GM21526 (cell line): ENCODE results near the gene BCL2L11.
A peak's percentile ranks its signal among the peaks of the same experiment; 100 is the strongest.
"Not testable (repeated sequence)": the region's sequence is repeated elsewhere in the genome, so short reads cannot be mapped to it uniquely, and the experiment has no call there.

Source experiments
- ATAC-seq: cut with Tn5 transposase; IDR thresholded peaks from one replicate; pipeline ENCODE4 v1.9.1; 2021; ENCODE audit warnings: moderate library complexity; ENCODE audit not compliant: unreplicated experiment, low FRiP score

The BCL2L11 gene, protein sequence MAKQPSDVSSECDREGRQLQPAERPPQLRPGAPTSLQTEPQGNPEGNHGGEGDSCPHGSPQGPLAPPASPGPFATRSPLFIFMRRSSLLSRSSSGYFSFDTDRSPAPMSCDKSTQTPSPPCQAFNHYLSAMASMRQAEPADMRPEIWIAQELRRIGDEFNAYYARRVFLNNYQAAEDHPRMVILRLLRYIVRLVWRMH

DNA sequence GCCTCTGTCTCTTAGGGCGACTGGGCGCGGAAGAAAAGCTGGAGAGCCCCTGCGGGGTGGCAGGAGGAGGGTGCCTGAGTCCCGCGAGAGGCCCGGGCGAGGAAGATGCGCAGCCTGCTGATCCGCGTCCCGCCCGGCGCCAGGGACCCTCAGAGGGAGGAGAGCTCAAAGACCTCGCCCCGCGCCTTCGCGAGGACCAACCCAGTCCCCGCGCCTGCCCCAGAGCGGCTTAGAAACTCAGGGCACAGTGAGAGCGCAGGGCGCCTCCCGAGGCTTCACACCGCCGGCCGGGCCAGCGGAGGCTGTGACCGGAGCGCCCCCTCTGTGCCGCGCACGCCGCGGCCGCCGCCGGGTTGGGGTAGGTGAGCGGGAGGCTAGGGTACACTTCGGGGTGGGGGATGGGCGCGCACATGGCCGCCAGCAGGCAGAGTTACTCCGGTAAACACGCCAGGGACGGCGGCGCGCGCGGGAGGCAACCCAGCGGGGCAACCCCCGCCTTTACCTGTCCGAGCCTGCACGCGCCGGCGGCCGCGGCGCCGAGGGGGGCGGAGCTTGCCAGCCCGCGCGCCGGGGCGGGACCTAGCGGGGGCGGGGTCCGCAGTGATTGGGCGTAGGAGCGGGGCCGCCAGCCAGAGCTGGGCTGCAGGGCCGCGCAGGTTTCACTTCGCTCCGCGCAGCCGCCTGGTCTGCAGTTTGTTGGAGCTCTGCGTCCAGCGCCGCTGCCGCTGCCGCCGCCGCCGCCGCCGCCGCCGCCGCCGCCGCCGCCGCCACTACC is at the start of gene BCL2L11:
BCL2L11 (plus strand) TSS at position 662 of the 775 bp plus-strand sequence. CDS start 2,832 bp downstream, outside the sequence.
- ATAC-seq = peak; percentile 50

DNA sequence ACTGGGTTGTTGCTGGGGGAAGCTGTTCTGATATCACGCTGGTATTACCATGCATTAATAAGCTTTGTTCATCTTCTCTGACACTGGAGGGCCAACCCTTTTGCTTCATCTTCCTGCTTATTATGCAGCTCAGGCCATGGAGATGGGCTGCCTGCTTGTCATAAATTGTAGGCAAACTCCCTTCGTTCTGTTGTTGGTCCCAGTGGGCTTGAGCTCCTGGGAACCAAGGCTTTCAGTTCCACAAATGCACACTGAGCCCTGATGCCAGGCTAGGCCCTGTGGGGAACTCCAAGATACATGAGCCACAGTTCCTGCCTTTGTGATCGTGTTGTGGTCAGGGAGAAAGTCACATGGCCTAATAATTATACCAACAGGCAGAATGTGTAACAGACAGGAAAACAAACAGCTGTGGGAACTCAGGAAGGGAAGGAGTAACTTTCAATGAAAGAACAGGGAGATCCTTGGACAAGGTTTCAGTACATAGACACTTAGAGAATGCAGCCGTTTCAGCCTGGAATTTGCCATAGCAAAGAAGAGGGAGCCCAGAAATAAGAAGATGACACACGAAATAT is 49.0 kb upstream of the BCL2L11 start:
- no peak for ATAC-seq

DNA sequence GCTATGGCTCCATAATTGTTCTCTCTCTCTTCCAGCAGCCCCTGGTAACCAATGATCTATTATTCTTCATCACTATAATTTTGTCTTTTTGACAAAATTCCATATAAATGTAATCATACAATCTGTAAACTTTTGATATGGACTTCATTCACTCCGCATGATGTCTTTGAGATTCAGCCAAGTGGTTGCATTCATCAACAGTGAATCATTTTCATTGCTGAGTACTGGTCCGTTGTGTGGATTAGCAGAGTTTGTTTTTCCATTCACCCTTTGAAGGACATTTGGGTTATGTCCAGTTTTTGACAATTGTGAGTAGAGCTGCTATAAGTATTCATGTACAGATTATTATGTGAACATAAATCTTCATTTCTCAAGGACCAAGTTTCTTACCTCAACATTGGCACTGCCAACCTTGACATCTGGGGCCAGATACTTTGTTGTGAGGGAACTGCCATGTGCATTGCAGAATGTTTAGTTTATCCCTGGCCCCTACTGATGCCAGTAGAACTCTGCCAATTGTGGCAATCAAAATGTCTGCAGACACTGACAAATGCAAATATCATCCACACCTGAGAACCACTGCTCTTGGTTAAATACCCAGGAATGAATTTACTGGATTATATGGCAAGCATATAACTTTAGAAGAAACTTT is 48.4 kb upstream of the BCL2L11 start:
- ATAC-seq = no peak

DNA sequence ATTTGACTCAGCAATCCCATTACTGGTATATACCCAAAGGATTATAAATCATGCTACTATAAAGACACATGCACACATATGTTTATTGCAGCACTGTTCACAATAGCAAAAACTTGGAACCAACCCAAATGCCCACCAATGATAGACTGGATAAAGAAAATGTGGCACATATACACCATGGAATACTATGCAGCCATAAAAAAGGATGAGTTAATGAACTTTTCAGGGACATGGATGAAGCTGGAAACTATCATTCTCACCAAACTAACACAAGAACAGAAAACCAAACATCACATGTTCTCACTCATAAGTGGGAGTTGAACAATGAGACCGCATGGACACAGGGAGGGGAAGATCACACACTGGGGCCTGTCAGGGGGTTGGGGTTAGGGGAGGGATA is 38.1 kb upstream of the BCL2L11 start:
- ATAC-seq = not testable (repeated sequence)

DNA sequence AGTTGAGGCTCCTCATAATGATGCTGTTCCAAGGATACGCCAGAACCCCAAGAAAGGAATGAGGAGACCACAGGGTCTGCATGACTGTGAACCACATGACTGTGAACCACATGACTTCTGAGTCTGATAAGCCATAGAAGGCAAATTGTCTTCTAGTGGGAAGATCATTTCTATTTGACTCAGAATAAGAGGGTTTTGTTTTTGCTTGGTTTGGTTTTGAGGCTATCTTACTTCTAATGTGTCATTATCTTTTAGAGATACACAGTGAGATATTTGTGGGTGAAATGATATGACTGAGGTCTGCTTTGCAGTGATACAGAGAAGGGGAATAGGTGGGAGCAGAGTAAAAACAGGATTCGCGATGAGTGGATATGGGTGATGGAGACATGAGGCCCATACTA is 28.9 kb upstream of the BCL2L11 start:
- no peak for ATAC-seq

DNA sequence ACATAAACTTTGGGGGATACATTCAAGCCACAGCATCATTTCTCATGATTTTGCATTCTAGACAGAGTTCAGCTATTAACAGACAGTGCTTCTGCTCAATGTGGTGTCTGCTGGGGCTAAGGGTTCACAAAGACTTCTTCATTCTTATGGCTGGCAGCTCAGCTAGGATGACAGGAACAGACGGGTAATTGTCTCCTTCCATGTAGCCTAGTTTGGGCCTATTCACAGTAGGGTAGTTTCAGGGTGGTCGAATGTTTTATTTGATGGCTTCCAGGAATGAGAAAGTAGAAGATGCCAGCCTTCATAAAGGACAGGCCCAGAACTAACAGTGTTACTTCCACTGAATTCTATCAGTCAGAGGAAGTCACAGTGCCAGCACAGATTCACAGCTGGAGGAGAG is 26.0 kb upstream of the BCL2L11 start:
- no peak for ATAC-seq

DNA sequence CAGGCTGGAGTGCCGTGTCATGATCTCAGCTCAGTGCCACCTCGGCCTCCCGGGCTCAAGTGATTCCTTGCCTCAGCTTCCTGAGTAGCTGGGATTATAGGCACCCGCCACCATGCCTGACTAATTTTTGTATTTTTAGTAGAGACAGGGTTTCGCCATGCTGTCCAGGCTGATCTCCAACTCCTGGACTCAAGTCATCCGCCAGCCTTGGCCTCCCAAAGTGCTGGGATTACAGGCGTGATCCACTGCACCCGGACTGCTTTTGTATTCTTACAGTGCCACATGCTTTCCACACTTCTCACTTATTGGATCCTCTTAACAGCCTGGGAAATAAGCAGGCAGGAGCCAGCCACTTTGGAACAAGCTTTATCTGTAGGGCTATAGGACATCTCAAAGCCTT is 25.3 kb upstream of the BCL2L11 start:
- no peak for ATAC-seq

DNA sequence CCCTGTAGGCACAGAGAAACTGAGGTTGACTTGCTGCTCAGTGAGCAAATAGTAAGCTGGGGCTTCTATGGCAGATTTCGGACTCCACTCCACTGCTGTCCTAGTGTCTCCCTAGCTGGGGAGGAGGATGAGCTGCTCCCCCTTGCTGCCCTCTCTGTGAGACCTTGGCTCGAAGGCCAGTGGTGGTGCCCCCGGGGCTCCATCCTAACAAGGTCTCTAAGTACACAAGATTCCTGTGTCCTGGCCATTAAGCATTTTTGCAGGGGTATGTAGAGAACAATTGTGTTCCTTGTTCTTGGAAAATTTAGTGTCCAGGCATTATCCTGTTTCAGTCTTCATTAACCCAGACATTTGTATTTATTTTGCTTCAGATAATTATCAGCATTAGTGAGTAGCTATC is 21.3 kb upstream of the BCL2L11 start:
- no peak for ATAC-seq

DNA sequence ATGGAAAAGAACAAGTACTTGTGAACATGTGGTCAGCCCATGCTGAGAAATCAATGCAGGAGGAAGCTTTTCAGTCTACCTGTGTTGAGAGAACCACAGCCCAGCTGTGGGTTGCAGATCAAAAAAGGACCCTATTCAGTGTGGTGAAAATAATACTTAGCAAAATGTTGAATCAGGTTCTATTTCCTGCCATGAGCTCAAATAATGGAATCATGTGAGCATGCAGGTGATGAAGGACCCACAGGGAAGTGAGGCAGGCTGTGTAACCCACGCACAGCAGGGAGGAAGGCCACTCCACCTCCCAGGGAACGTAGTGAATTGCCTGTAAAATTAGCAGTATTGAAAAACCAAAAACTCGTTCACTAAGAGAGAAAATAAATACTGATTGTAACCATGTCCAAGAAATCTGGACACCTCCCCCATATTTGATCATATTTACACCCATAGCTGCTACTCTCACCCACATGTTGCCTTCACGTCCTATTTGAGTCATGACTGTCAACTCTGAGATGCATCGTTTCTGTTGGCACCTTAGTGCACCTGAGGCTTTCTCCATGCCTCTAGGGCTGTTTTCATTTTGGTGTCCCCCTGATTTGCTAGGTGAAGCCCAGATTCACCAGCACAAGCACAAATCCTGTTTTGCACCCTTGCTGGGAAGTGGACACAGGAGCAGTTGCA is 20.5 kb upstream of the BCL2L11 start:
- peak; percentile 20 for ATAC-seq

DNA sequence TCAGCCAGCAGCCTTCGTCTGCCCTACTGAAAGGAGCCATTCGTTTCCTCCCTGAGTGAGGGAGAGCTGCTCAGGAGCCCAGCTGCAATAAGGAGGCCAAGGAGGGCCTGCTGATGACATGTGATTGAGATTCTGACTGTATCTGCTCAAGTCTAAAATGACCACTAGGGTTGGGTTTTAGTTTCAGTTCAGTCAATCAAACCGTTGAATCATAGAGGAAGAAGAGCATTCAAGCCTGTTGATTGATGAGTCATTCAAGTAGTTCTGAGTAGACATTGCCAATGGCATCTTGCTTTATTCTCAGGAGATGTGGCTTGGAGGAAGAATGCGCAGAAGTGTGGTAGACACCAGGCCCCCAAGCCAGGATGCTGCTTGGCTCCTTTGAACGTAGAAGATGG is 19.9 kb upstream of the BCL2L11 start:
- peak; percentile 75 for ATAC-seq

DNA sequence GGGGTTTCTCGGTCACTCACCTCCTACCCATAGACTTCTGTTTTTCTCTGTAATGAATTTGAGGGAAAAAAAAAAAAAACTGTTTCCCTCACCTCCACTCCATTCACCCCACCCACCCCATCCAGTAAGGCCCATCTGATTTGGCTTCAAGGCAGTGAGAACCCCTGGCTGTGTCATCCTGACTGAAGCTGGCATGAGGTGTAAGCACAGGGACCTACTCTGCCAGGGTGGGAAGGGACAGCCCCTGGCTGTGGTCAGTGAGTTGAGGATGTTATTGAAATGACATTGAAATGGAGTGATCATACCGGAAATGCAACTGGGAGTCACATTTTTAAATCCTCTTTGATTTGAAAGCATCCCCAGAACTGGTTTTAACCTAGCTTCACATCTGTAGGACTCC is 19.1 kb upstream of the BCL2L11 start:
- ATAC-seq = no peak

DNA sequence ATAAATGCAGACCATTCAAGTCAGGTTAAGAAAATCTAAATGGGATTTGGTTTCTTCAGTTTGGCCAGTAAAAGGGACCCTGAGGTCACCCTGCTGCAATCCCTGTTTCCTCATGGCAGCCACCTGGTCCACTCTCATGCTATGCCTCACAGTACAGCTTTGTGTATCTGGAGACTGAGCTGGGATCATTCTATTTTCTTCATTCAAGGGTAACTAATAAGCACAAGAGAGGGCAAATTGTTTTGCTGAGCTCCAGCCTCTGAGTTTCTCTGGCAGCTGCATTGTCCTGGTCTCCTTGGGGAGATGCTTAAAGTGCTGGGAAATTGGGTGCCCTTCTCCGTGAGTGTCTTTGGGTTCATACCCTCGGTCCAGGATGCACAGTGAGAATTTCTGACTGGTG is 18.5 kb upstream of the BCL2L11 start:
- no peak for ATAC-seq

DNA sequence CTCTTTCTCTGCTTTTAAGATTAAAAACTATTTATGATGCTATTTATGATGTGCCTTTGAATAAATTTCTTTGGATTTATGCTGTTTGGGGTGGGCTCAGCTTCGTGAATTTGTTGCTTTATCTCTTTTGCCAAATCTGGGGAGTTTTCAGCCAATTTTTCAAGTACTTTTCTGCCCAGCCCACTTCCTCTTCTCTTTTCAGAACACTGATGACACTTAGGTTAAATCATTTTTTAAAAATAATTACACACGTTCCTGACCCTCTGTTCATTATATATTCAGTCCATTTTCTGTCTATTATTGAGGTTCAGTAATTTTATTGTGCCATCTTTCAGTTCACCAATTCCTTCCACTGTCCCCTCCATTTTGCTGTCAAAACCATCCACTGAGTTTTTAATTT is 14.8 kb upstream of the BCL2L11 start:
- no peak for ATAC-seq

DNA sequence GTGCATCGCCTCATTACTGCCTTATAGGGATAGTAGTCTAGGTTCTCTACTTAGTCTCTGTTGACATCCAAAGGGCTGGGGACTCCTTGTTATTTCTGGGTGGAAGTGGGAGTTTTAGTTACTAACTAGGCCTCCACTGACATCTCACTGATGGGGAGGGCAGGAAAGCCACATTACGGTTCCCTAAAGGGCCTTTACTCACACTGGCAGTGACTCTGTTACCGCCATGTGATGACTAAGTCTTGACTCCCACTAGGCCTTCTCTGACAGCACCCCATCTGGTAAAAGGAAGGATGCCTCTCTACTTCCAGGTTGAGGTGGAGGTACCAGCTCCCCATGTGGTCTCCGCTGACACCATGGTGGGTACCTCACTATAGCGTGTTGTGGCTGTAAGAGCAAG is 14.0 kb upstream of the BCL2L11 start:
- ATAC-seq = no peak

DNA sequence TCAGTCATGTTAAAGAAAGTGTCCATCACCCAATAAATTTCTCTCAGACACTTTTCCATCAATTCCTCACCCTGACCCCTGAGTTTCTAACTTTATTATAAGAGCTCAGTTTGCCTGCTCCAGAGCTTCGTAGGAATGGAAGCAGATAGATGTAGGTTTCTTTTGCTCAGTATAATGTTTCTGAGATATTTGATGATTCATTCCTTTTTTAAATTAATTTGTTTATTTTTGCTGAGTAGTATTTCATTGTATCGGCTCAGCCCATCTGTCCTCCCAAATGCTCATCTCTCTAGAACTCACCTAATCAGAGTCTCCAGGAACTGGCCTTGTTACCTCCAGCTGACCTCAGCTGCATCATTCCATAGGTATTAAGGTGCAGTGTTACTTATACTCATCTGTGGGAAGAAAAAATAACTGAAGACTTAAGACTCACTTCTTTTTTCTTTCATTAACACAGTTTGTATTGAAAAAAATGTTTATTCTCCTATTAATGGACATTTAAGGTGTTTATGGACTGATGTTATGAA is 11.9 kb upstream of the BCL2L11 start:
- ATAC-seq = no peak

DNA sequence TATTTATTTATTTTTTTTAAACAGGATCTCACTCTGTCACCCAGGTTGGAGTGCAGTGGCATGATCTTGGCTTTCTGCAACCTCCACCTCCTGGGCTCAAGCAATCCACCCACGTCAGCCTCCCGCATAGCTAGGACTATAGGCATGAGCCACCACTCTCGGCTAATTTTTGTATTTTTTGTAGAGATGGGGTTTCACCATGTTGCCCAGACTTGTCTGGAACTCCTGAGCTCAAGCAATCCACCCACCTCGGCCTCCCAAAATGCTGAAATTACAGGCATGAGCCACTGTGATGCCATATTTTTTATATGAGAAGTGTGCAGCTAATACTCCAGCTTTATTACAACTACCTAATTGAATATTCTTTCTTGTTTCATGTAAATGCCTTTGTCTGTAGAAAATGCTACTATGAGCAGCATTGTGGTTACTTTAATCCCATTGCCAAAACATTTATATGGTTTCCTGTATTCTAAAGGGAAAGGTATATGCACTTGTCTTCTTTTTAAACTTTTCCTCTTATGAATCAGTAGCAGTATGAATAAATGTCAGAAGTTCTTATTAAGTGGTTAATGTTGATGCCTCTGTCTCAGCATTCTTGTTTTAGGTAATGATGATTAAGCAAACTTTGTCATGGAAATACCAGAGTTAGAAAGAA is 9.5 kb upstream of the BCL2L11 start:
- ATAC-seq = no peak

DNA sequence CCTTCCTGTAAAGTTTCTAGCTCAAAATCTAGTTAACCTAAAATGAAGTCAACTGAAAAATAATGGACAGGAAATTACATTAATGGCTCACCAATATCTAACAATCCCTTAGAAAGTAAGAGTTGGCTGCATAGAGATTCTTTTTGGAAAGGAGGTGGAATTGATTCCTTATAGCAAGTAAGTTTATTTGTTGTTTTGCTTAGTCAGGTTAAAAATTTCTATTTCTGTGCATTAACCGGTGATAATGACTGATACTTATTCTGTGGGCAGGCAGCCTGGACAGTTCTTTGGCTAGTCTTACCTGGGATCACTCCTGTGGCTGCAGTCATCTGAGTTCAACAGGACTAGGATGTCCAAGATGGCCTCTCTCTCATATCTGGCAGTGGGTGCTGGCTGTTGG is 6.9 kb upstream of the BCL2L11 start:
- ATAC-seq = no peak

DNA sequence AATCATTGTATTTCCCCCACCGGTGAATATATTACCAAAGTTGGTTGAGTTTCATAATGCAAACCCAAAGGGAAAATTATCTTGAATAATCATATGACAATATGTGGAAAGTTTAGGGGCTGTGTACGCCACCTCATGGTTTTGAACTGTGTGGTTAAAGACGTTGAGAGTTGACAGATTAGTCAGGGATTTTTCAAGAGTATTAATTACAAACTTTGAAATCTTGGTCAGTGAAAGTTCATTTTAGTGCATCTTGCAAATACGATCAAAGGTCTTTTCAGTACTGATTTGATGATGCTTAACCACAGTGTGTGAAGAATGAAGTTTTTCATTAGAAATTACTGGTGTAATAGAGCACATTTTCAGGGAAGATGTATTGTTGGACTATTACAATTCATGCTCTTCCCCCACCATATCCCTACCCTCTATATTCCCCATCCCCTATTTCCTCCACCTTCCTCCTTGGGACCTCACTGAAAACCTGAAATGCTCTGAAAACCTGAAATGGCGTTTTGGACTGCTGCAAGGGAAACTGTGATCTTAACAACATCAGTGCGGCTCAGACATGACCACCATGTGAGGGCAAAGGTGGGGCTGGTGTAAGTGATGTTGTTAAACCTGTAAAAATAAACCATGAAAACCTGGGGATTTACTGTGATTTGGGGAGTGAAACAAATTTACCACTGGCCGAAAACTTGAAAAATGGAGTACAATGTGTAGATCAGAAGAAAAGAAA is 4.5 kb upstream of the BCL2L11 start:
- ATAC-seq = no peak

DNA sequence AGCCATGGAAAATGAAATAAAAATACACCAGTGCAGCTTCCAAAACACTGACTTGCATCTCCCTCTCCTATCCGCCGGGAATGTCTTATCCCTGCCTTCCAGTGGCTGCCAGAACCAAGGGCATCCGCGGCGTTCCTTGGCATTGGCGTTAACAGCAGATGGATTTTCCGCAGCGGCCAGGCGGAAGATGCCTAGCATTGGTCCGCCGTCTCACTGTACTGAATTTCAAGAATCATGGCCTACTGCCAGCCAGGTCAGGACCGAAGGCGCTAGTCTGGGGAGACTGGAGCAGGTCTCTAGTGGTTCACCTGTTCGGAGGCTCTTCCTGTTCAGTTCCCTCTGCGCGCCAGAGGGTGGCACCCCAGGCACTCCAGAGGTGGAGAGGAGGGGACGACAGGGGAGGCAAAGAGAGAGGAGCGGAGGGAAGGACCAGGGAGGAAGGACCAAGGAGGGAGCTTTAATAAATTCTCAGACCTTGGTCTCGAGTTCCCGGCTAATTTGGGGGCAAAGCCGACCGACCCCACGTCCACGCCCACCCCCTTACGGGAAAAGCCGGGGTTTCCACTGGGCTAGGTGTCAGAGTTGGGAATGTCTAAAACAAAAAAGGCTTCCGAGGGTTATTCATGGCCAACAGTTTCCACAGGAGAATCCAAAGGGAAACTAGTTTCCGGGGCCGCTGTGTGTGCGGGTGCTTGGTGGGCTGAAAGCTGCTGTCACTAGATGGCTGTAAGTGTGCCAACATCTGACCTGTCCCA is 3.7 kb upstream of the BCL2L11 start:
- peak; percentile 27 for ATAC-seq
